HL-60 (cell line): Measurements from ENCODE around the gene TEX54.

ENCODE experiments used
- CTCF ChIP-seq: IDR thresholded peaks from one replicate; pipeline ENCODE4 v1.5.1; 2011; ENCODE audit warnings: low read length, control low read depth, inconsistent platforms; ENCODE audit not compliant: insufficient read depth
- POLR2AphosphoS5 ChIP-seq: IDR thresholded peaks from 2 replicates; pipeline ENCODE4 v1.6.1; 2012; ENCODE audit warnings: low read depth

GRCh38 chr11:62865635-62866034, 33.0 kb upstream of the TEX54 start:
- TF ChIP-seq CTCF = no peak
- no peak for TF ChIP-seq POLR2AphosphoS5
